Activated T-helper 1 cell treated with anti-CD3 and anti-CD28 coated beads, Interleukin-2, amount 50 U/mL, for 16 hours (primary cell): ENCODE measurements around the gene TPRN.

Experiments used
- DNase-seq, 2 donors: peaks; one replicate each; pipeline ENCODE4 v3.0.0-alpha.2; 2020; ENCODE audit warnings: low read depth in 1 of 2, low spot score in 1 of 2

TPRN gene

DNA sequence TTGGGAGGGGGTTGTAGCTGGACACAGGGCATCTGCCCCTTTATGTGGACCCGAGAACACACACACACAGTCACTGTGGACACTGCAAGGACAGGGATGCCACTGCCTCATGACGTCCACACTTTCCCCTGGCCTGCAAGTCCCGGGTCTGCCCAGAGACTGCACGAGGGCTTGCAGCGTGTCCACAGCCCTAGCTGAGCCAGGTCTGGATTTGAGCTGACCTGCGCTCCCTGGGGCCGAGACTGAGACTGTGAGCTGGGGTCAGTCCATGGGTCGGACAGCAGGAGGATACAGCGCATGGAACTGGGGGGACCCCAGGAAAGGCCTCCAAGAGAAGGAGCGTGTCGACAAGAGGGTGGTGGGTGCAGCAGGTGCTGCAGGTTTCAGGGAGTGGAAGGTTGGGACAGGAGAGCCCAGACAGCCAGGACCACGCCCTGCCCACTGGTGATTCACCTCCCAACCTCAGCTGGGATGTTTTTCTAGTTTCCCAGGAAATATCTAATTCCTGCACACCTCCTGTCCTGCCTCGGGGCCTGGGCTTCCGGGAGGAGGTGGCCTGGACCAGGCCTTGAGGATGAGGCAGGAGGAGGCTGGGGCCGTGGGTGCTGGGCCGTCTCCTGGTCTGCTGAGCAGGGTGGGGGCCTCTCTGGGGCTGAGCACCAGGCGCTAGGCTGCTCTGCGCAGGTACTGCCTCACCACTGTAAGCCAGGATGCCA is 26.0 kb upstream of the TPRN start:
- DNase-seq: no peak

DNA sequence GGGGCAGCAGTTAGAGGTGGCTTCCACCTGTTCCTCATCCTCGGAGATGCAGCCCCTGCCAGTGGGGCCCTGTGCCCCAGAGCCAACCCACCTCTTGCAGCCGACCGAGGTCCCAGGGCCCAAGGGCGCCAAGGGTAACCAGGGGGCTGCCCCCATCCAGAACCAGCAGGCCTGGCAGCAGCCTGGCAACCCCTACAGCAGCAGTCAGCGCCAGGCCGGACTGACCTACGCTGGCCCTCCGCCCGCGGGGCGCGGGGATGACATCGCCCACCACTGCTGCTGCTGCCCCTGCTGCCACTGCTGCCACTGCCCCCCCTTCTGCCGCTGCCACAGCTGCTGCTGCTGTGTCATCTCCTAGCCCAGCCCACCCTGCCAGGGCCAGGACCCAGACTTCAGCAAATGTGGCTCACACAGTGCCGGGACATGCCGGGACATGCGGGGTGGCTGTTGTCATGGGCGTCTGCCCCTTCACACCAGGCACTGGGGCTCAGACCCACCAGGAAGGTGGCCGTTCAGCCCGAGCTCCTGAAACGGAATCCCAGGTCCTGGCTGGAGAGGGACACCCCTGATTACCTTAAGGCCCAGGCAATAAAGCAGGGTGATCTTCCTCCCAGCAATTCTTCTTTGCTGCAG is 25.3 kb upstream of the TPRN start:
- no peak for DNase-seq

DNA sequence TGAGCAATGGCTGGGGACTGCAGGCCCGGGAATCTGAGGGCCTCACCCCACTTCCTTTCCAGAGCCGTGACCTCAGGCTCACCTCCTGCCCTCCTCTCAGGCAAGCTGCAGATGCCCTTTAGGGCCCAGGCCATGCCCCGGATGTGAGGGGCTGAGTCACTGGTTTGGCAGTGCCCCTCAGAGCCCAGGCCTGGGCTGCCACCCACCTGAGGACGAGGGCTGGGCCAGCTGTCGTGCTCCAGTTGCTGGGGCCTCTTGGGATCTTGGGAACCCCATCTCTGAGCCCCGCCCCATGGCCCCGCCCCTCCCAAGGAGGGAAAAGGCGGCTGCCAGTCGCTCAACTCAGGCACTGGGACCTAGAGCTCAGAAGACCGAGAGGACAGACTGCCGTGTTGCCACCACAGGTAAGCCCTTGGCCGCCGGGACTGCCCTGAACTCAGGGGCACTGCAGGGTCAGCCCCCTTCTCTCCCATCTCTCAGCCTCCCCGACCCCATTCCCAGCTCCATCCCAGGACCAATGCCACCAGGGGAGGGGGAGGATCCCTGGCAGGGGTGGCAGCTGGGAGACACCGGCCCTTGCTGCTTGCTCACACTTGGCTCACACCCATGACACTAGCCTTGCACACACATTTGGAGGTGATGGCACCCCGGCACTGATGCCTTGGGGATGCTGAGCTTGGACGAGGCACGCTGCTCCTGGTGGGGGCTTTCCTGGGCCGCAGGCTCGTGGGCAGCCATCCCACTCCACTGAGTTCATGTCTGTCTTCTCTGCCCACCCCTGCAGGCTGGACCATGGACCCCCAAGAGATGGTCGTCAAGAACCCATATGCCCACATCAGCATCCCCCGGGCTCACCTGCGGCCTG is 24.5 kb upstream of the TPRN start, which contains the start of gene CYSRT1:
Gene CYSRT1, plus strand, starts transcription at position 345 of the 865 bp plus-strand sequence. Its CDS starts 448 bp downstream, at position 793.
- no peak for DNase-seq

DNA sequence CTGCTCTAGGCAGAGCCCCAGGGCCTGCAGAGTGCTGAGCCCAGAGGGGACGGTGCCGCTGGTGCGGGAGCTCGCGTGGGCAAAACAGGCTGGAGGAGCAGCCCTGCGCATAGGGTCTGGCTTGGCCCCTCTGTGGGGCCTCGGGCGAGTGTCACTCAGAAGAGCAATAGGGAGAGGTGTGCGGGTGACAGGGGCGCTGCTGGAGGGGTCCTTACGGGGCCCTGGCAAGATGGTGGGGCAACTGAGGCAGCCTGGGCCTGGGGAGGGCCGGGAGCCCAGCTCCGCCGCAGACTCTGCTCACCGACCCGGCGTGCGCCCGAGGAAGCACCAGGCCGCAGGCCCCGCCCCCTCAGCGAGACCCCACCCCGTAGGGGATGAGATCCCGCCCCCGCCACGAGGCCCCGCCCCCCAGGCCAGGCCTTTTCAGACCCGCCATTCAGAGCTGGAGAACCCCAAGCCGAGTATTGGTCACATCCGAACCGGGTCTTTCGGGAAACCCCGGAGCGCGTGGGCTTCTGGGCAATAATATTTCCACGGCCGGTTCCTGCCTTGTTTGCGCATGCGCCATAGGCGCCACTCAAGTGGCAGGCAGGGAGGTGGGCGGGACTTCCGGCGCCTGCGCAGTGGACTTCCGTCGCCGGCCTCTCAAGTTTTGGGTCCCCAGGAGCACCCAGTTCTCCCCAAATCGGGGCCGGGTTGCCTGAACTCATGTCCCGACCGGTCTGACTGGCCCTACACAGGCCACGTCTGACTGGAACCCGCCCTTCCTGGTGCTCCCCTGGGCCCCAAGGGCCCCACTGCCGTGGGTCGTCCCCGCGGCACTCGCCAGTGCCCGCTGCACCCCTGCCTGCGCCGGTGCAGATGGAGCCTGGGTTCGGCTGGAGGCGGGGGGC is 22.8 kb upstream of the TPRN start:
- DNase-seq: peak; percentile 93 to 98

DNA sequence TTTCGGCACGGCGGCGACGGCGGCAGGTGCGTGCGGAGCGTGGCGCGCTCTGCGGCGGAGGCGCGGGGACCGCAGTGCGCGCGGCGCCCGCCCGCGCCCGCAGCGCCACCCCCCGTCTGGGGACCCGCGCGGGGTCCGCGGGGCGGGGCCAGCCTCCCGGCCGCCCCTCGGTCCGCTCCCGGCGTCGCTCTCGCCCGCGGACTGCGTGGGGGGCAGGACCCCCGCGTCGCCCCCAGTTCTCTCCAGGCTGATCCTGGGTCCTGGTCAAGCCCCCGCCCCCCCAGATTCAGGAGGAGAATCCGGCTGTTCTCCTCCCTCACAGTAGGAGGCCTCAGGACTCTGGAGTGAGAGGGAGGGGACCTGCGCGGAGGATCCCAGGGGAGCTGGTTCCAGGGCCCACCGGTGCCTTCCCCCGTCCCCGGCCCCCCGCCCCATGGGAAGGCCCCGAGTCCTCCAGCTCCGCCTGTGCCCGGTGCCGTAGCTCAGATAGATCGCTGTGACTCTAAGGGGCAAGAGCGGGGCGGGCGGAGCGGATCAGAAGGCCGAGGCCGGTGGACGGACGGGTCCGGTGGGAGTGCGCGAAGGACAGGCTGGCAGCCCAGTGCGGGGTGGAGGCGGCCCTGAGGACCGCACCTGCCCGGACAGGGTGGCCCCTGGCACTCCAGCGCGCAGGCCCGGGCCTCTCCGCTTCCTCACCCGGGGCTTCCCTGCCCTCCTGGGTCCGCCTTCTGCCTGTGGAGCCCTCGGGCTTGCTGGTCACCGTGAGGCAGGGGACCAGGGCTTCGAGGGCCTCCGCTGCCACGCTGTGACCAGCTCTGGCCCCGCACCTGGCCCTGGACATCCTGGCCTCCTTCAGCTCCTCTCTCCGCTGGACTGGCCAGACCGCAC is 21.9 kb upstream of the TPRN start, which contains the start of gene RNF208:
Gene RNF208, minus strand, starts transcription at position 51 of the 888 bp plus-strand sequence. CDS start 1,028 bp downstream, outside the sequence.
- DNase-seq: no peak

DNA sequence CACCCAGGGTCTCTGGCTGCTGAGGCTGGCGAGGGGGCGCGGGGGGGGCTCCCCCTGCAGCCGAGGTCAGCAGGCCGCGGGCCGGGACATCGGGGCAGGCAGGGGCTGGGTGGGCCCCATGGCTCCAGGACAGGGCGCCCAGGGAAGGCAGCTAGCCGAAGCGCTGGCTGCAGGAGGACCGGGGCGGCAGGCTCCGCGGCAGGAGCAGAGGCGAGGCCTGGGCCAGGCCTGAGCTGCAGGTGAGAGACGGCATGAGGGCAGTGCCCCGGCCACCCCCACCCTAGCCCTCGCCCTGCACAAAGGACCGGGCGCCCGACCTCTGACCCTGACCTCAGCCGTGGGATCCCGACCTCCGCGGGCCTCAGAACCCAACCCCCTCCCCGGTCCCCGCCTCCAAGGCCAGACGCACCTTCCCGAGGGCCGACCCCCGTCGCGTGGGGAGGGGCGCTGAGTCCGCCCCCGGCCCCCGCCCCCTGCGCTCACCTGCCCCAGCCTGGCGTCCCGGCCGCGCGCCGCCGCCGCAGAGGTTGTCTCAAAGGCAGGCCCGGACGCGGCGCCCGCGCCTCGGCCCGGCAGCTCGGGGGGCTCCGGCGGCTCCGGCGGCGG is 21.1 kb upstream of the TPRN start:
- DNase-seq: no peak

DNA sequence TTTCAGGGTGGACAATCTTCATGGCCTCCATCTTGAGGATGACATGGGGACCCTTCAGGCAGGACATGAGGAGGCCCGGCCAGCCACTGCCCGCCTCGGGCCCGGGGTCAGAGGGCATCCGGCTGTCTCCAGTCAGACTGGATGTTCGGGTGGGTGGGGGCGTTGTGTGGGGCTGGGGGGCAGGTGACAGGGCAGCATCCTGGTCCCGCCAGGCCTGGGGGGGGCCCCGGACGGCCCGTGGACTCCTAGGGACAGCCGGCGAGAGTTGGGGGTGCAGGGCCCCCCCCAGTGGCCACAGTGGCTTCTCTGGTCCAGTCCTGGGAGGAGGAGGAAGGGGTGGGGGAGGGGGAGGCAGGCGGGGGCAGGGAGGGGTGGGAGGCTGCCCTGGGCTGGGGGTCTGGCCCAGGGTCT is 20.6 kb upstream of the TPRN start:
- DNase-seq: no peak

DNA sequence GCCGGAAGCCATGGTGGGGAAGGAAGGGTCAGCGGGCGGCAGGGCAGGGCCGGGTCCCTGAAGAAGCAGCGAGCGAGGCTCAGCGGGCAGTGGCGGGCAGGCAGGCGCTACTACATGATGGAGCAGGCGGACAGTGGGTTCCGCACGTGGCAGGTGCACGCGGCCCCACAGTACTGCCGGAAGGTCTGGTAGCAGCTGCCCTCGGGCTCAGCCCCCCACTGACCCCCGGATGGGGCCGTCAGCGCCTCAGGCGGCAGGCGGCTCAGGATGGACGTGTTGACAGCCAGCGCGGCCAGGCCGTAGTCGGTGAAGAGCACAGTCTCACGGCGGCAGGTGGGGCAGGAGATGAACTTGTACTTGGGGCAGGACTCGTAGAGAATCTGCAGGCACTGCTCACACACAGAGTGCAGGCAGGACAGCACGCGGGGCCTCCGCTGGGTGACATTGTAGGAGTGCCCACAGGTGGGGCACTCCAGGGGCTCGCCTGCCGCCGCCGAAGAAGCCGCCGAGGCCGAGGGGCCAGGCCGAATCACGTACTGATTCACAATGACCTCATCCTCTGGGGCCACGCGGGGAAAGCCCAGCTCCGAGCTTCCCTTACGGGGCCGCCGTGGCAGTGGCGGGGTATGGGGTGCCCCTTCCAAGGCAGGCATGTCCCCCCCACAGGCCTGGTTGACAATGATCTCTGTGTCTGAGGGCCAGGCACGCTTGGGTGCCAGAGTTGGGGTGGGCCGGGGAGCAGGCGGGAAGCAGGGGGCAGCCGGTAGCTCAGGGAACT is 20.0 kb upstream of the TPRN start:
- no peak for DNase-seq

DNA sequence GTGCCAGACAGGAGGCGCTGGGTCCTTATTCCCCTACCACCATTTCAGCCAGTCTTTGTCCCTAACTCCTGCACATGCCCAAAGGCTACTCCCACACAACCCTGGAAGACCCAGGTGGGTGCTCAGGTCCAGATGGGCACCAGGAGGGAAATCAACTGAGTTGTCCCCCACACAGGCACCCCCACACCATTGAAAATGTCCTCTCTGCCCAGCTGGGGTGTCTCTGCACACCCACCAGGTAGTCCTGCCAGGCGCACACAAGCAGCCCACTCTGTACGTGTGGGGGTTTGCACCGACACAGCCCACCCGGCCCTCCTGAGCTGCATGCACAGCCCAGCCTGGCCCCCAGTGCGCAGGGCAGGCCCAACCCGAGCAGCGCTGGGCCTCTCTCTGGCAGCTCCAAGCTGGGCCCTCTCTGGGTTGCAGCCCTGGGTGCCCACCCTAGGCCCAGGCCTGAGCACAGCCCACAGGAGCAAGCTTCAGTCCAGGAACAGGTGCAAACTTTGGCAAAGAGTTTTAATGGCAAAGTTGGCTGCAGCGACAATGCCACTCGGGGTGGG is 19.3 kb upstream of the TPRN start:
- no peak for DNase-seq

DNA sequence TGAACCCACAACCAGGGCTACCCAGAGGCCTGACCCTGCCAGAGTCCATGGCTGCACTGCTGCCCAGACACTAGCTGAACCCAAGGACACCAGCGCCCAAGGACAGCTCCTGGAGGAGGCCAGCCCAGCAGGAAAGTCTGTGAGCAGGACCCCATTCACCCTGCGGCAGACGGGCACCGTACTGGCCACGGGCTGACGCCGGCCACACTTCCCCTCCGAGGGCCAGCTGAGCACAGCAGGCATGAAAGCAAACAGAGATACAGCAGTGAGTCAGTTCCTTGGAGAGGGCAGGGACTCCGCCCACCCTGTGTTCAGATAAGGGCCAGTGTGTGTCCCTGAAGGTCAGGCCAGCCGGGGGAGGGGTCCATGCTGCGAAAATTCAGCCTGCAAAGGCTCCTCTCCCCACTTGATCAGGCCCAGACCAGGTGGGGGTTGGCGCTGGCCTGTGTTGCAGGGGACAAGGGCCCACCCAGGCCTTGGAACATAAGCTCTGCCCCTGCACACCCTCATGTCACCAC is 18.3 kb upstream of the TPRN start:
- no peak for DNase-seq

DNA sequence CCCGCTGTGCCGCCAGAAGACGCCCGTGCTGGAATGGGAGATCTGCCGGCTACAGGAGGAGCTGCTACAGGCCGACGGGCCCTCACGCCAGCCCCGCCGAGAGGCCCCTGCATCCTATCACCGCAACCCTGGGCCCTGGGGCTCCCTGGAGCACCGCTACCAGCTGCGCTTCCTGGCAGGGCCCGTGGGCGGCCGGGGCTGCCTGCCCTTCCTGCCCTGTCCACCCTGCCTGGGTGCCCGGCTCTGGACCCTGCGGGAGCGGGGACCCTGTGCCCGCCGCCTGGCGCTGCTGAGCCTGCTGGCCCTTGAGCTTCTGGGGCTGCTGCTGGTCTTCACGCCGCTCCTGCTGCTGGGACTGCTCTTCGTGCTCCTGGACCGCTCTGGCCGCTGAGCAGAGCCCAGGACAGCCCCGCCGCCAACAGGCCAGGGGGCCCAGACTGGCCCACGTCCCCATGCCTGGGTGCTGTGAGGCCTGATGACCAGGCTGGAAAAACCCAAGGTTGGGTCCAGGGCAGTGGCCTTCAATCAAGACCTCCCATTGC is 17.7 kb upstream of the TPRN start:
- no peak for DNase-seq

DNA sequence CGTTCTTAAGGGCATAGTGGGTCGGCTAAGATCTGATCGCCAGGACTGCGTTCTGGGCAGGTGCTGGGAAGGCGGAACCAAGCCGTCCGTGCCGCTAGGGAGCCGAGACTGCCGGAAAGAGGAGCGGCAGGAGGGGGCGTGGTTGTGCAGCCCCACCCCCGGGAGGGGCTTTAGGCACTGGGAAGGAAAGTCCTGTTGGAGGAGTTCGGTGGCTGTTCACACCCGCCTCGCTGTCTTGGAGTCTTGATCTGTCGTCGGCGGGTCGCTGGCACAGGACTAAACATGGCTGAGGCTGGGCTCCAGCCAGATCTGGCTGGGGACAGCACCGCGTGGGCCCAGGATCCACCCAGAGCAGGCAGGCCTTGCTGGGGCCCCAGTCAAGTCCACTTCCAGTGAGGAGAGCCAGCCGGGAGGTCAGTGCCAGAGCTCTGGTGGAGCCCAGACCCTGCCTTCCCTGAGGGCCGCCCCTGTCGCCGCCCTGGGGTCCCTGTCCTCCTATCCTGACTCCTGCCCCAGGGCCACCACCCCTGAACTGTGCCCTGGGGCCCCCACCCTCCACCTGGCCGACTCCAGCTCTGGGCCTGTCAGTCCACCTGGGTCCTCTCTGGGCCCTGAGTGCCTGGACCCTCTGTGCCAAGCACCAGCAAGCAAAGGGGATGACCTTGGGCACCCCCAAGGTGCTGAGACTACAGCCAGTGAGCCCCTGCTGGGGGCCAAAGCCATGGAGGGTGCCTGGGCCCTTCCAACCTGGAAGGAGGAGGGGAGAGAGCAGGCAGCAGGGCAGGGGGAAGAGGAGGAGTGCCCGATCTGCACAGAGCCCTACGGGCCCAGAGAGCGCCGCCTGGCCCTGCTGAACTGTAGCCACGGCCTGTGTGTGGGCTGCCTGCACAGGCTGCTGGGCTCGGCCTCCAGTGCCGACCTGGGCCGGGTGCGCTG is 17.0 kb upstream of the TPRN start:
- DNase-seq: no peak

DNA sequence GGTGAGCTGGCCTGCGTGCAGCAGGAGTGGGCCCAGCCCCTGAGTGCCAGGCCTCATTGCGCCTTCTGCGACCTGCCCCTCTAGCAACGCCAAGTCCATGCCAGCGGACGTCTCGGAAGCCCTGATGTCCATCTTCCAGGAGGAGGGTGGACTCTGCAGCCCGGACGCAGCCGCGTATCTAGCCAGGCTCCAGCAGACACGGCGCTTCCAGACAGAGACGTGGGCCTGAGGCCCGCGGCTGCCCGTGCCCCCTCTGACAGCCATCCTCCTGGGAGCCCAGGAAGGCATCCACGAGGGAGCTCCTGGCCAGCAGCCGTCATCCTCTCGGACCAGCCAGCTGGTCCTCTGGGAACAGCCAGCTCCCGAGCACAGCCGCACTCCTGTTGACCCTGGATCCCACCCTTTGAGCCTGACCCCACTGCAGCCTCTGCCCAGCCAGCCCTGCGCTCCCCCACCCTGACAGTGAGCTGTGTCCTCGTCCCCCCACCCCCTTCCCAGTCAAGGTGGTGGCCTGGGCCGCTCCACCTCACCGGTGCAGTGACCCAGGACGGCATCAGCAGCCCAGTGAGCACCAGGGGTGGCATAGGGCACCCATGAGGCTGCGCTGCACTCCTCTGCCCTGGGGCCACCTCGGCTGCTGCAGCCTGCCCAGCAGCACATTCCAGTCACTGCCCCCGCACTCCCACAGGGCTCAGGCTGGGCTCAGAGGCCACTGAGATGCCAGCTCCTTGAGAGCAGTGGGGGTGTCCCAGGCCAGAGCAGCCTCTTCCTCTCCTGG is 15.8 kb upstream of the TPRN start:
- no peak for DNase-seq

DNA sequence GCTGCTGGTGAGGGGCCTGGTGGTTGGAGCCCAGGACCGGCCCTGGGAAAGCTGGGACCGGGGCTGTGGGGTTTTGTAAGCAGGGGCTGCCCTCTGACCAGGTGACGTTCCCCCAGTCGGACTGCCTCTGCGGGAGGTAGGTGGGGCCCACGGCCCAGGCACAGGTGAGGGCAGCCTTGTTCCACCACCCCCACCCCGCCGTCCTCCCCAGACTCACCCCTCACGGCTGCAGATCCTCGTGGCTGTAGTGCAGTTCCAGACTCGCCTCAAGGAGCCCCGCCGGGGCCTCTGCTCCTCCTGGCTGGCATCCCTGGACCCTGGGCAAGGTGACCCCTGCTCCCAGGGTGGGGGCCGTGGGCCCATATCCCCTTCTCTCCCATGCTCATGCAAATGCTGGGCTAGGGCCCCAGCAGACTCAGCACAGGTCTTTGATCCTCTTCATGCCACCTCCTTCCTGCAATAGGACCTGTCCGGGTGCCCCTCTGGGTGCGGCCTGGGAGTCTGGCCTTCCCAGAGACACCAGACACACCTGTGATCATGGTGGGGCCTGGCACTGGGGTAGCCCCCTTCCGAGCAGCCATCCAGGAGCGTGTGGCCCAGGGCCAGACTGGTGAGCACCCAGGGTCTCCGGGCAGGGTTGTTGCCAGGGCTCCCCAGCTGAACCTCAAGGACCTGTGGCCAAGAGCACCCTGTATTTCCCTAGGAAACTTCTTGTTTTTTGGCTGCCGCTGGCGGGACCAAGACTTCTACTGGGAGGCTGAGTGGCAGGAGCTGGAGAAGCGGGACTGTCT is 14.8 kb upstream of the TPRN start:
- no peak for DNase-seq

DNA sequence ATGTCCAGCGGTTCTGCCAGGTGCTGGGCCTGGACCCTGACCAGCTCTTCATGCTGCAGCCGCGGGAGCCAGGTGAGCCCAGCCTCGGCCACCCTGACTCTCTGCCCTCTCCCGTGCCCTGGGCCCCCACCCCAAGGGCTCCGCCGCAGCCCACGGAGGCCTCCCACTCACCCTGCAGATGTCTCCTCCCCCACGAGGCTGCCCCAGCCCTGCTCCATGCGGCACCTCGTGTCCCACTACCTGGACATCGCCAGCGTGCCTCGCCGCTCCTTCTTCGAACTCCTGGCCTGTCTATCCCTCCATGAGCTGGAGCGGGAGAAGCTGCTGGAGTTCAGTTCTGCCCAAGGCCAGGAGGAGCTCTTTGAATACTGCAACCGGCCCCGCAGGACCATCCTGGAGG is 14.1 kb upstream of the TPRN start:
- no peak for DNase-seq
